Muscle of leg (tissue), 11 donors: Measurements from ENCODE around the gene APBA3. TPM values are rescaled to one million over a fixed set of nuclear protein-coding genes. Genes with fewer than 3 reads are reported as not detected.
"Not testable (repeated sequence)": the region's sequence is repeated elsewhere in the genome, so short reads cannot be mapped to it uniquely, and the experiment has no call there.

Experiments
- DNase-seq: peaks from one replicate; pipeline ENCODE4 v3.0.0; 2013
- H3K27ac ChIP-seq: one replicate; pipeline ENCODE4 v1.5.1; 2013; ENCODE audit warnings: mild to moderate bottlenecking, low read length, control low read depth
- H3K27me3 ChIP-seq: one replicate; pipeline ENCODE4 v1.6.1; 2013; ENCODE audit warnings: low read length; ENCODE audit not compliant: control insufficient read depth, insufficient read depth
- H3K36me3 ChIP-seq: one replicate; pipeline ENCODE4 v1.6.1; 2013; ENCODE audit warnings: low read length; ENCODE audit not compliant: control insufficient read depth, insufficient read depth
- H3K4me1 ChIP-seq: one replicate; pipeline ENCODE4 v1.6.1; 2013; ENCODE audit warnings: low read length; ENCODE audit not compliant: control insufficient read depth, insufficient read depth
- H3K4me3 ChIP-seq: one replicate; pipeline ENCODE4 v1.5.1; 2013; ENCODE audit warnings: low read length, control low read depth
- H3K9me3 ChIP-seq: replicated peaks from 2 replicates; pipeline ENCODE4 v1.6.1; 2013; ENCODE audit warnings: low read depth, low read length; ENCODE audit not compliant: control insufficient read depth
- WGBS: methylation state at CpG from one replicate; pipeline ENCODE4 v1.1.5; 2013; ENCODE audit warnings: missing lambda C conversion rate; ENCODE audit not compliant: insufficient coverage; 5-methylcytosine and 5-hydroxymethylcytosine counted together
- polyA plus RNA-seq, 8 donors: library from polyadenylated mRNA; unstranded; fragments of 120-200 nt; gene quantifications; one replicate each; pipeline versions ENCODE4 v1.2.1 to v1.2.3, GENCODE V29; 2013; ENCODE audit warnings: inconsistent platforms in 1 of 8, low replicate concordance in 1 of 8; ENCODE audit not compliant: insufficient read length in 8 of 8, insufficient read depth in 1 of 8
- total RNA-seq: library from RNA; stranded (reverse); fragments of 120-200 nt; gene quantifications from one replicate; pipeline ENCODE4 v1.2.4, GENCODE V29; 2013

Gene APBA3
- total and polyA plus RNA-seq, 9 donors: 9.5 to 16.9 (median 13.5) TPM

DNA sequence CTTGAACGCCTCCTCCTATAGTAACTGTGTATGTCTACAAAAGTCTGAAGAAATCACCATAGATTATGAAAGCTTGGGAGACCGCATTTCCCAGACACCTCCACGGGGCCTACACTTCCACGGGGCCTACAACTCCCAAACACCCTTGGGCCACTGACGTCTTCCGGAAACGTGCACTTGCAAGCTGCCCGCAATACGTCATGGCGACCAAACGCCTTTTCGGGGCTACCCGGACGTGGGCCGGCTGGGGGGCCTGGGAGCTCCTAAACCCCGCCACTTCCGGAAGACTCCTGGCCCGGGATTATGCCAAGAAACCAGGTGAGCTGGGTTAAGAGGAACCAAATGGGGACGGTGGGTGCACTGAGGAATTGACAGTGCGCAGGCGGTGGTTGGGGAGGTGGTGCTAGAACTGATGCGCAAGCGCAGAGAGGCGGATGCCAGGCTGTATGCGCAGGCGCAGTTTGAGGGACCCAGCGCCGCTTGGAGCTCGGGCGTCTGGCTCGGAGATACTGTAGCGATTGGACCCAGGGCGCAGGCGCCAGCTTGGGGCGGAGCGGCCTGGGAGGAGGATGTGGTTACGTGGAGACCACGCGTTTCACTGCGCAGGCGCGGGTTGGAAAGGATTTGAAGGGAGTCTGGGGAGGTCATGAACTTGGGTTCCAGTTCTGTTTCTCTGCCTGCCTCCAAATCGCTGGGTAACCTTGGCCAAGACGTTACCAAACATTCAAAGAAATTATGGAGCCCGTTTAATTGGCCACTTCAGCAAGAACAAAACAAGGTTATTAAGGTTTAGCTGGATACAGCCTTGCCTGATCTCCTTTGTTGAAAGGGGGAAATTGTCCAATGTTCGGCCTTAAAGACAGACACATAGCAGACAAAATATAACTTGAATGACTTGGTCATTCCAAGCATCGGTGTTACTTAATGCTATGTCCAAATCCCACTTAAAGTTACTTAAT, 1.3 kb upstream of the APBA3 start, which contains the start of gene MRPL54:
TSS of gene MRPL54 (plus strand) at position 182 of the 959 bp plus-strand sequence. CDS start at position 201, 19 bp downstream.
- peak within 1 kb of the TSS; percentile 97 for H3K4me3 ChIP-seq
- WGBS: 2% methylated on average over 43 of the region's 47 CpGs
- peak; percentile 100 for DNase-seq
- H3K27ac ChIP-seq: peak within 1 kb of the TSS; percentile 99
- peaks cover 34% of the 10 kb centered on the region for H3K36me3 ChIP-seq
- H3K4me1 ChIP-seq: peaks cover 22% of the 10 kb centered on the region
- no peaks in the 10 kb centered on the region for H3K9me3 ChIP-seq
- no peaks in the 10 kb centered on the region for H3K27me3 ChIP-seq

DNA sequence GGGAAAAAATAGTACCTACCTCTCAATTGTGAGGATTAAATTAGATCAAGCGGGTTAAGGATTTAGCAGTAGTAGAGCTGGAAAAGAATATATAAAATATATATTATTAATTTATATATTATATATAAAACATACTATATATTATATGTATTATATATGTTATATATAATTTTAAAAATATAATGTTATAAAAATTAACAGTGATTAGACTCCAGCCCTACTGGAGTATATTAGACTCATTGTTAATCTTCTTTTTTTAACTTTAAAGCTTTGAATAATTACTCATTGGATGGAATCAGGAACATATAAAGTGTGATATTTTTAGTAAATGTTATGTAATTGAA, 610 bp upstream of the APBA3 start:
- WGBS: no CpG with 5 or more reads among the region's 1 CpG
- Histone ChIP-seq H3K36me3 (peaks cover 29% of the 10 kb centered on the region), H3K9me3 (no peaks in the 10 kb centered on the region), H3K27ac (peak overlapping the region; percentile 99), H3K27me3 (no peaks in the 10 kb centered on the region), H3K4me3 (no peak overlapping the region), H3K4me1 (peaks cover 22% of the 10 kb centered on the region)
- no peak for DNase-seq

DNA sequence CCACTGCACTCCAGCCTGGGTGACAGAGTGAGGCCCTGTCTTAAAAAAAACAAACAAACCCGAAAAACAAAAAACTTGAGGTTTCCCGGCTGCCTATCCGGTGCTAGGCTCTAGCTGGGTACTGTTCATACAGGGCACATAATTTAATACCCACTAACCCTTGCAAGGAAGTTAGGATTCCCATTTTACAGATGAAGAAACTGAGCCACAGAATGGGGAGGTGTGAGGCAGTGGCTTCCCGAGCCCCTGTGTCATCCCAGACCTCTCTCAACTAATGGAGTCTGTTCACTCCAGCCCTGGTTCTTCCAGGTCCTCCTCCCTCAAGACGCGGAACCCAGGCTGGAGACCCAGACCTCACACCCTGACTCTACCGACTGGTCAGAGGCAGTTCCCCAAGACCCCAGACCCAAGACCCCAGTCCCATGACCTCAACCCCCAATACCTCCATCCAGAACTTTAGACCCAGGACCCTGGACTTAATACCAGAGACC, 576 bp downstream of the APBA3 start:
- H3K36me3 ChIP-seq: peaks cover 21% of the 10 kb centered on the region
- DNase-seq: peak; percentile 30

DNA sequence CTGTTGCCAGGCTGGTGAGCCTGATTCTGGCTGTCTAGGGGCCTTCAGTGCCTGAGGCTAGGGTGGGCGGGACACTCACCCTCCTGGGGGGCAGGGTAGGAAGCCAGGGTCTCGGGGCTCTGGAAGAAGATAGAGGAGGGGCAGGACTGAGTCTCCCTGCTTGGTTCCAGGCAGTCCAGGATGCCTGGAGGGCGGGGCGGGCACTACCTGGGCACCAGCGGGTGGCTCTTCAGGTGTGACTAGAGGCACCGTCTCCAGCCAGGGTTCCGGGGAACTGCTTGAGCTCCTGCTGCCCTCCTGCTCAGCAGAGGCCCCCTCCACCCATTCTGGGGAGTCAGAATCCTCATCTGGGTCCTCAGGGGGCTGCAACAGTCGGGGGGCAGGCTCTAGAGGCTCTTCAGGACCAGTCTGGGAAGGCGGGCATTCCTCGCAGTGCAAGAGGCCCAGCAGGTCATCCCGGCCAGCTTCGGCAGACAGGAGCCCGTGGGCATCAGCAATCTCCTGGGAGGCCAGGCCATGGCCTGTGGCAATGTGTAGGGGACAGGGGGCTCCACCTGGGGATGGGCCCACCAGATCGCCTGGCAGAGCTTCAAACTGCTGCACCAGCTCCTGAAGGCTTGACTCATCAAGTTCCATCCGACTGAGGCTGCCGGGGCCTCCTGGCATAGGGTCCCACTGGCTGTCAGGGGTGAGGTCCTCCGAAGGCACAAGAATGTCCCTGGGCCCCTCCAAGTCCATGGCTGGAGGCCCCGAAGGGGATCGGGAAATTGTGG, 1.8 kb downstream of the APBA3 start:
- Histone ChIP-seq H3K36me3 (peaks cover 23% of the 10 kb centered on the region), H3K9me3 (no peaks in the 10 kb centered on the region), H3K27me3 (no peaks in the 10 kb centered on the region), H3K4me3 (no peak overlapping the region), H3K4me1 (peaks cover 22% of the 10 kb centered on the region), H3K27ac (no peak overlapping the region)
- DNase-seq: no peak
- 91% methylated on average over 18 of the region's 19 CpGs for WGBS

More for the DNA sequence above, 576 bp downstream of the APBA3 start:
- H3K27ac ChIP-seq: peak overlapping the region; percentile 77
- peaks cover 22% of the 10 kb centered on the region for H3K4me1 ChIP-seq
- H3K4me3 ChIP-seq: peak overlapping the region; percentile 97
- H3K27me3 ChIP-seq: no peaks in the 10 kb centered on the region
- 0% methylated on average over 3 of the region's 7 CpGs for WGBS
- no peaks in the 10 kb centered on the region for H3K9me3 ChIP-seq

DNA sequence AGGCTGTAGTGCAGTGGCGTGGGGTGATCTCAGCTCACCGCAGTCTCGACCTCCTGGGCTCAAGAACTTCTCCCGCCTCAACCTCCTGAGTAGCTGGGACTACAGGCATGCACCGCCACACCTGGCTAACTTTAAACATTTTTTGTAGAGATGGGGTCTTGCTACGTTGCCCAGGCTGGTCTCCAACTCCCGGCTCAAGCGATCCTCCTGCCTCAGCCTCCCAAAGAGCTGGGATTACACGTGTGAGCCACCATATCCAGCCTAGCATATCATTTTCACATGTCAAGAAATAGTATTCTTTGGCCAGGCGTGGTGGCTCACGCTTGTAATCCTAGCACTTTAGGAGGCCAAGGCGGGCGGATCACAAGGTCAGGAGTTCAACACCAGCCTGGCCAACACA, 3.2 kb downstream of the APBA3 start:
- peaks cover 20% of the 10 kb centered on the region for H3K4me1 ChIP-seq

DNA sequence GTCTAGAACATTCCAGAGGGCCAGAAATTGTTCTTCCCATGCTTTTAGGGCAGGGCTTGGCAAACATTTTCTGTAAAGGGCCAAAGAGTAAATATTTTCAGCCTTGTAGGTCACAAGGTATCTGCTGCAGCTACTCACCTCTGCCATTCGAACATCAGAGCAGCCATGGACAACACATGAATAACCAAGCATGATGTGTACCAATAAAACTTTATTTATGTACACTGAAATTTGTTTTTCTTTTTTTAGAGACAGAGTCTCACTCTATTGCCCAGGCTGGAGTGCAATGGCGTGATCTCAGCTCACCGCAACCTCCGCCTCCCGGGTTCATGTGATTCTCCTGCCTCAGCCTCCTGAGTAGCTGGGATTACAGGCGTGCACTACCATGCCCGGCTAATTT, 3.8 kb downstream of the APBA3 start:
- peaks cover 30% of the 10 kb centered on the region for H3K36me3 ChIP-seq
- DNase-seq, H3K4me3 ChIP-seq, H3K27me3 ChIP-seq, H3K27ac ChIP-seq, H3K9me3 ChIP-seq: not testable (repeated sequence)
- H3K4me1 ChIP-seq: peaks cover 16% of the 10 kb centered on the region
- WGBS: 100% methylated on average over 4 of the region's 7 CpGs

More for the DNA sequence above, 3.2 kb downstream of the APBA3 start:
- not testable (repeated sequence) for H3K9me3 ChIP-seq, H3K27me3 ChIP-seq, DNase-seq, H3K4me3 ChIP-seq, H3K27ac ChIP-seq
- 94% methylated on average over 11 of the region's 13 CpGs for WGBS
- peaks cover 28% of the 10 kb centered on the region for H3K36me3 ChIP-seq

DNA sequence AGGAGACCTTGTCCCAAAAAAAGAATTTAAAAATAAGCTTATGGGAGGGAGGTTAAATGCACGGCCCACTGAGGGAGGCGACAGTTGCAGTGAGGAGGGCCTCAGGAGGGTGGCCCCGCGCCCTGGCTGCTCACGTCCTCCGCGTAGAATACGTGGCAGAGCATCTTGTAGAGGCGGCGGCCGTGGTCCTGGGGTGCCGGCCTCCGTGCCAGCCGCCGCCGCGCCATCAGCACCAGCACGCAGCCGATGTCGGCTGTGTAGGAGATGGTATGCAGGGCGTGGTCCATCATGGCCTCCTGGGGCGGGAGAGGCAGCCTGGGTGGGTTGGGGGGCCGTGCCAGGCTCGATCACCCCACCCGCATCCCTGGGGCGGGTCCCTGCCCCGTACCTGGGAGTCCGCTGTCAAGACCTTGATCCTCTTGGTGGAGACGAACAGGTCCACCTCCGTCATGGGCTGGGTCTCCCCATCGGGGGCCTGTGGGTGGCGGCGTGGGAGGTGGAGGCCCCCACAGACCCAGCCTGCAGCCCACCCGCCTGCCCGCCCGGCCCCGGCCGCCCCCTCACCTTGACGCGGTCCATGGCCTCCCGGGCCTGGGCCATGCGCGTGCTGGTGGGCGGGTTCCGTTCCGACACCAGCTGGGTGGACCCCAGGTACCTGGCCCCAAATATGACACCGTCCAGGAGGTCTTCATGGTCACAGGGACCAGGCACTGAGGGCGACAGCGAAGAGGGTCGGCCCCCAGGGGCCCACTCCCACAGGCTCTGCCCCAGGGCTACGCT, 7.7 kb downstream of the APBA3 start:
- 96% methylated on average over 50 of the region's 51 CpGs for WGBS
- H3K4me3 ChIP-seq: no peak overlapping the region
- H3K9me3 ChIP-seq: peaks cover 2% of the 10 kb centered on the region
- H3K27ac ChIP-seq: no peak overlapping the region
- H3K27me3 ChIP-seq: no peaks in the 10 kb centered on the region
- peaks cover 38% of the 10 kb centered on the region for H3K36me3 ChIP-seq
- no peaks in the 10 kb centered on the region for H3K4me1 ChIP-seq
- no peak for DNase-seq

DNA sequence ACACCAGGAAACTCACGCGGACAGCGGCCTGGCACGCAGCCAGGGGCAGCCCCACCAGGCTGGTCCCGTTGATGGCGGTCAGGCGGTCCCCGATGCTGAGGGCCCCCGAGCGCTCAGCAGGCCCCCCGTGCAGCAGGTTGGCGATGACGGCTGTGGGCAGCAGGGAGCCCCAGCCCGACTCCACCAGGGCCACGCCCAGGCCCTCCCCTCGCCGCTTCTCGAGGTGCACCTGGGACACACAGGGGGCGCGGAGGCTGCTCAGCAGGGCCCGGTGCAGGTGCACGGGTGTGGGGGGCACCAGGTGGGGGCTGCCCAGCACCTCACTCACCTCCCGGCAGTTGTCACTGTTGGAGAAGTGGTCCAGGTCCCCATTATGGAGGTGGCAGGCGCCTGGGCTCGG, 9.0 kb downstream of the APBA3 start:
- WGBS: 85% methylated on average over 24 of the region's 25 CpGs
- Histone ChIP-seq H3K9me3 (peaks cover 2% of the 10 kb centered on the region), H3K36me3 (peaks cover 33% of the 10 kb centered on the region), H3K4me1 (no peaks in the 10 kb centered on the region), H3K27ac (no peak overlapping the region), H3K27me3 (no peaks in the 10 kb centered on the region), H3K4me3 (no peak overlapping the region)
- no peak for DNase-seq

DNA sequence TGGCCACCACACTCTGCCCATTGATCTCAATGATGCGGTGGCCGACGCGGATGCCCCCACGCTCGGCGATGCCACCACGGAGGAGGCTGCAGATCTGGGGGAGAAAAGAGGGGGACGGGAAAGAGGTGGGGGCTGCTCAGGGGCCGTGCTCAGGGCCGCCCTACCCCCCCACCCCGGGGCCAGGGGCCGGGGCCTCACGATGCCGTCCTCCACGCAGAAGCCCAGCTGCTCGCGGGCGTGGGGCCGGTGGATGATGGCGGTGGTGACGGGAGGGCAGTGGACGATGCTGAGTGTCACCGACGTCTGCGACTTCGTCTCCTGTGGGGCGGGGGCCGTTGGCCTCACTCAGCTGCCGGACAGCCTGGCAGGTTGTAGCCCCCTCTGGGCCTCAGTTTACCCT, 10.3 kb downstream of the APBA3 start:
- Histone ChIP-seq H3K27me3 (no peaks in the 10 kb centered on the region), H3K27ac (no peak overlapping the region), H3K9me3 (peaks cover 2% of the 10 kb centered on the region), H3K4me3 (no peak overlapping the region), H3K36me3 (peaks cover 33% of the 10 kb centered on the region), H3K4me1 (no peaks in the 10 kb centered on the region)
- WGBS: 90% methylated on average over 18 of the region's 30 CpGs
- no peak for DNase-seq
